HG02610 (cell line): ENCODE measurements around the gene TOP2A.
"Not testable (repeated sequence)": the region's sequence is repeated elsewhere in the genome, so short reads cannot be mapped to it uniquely, and the experiment has no call there.

Experiments
- ATAC-seq: cut with Tn5 transposase; IDR thresholded peaks from one replicate; pipeline ENCODE4 v1.9.1; 2021; ENCODE audit warnings: mild to moderate bottlenecking, moderate library complexity; ENCODE audit not compliant: unreplicated experiment

Gene TOP2A

DNA sequence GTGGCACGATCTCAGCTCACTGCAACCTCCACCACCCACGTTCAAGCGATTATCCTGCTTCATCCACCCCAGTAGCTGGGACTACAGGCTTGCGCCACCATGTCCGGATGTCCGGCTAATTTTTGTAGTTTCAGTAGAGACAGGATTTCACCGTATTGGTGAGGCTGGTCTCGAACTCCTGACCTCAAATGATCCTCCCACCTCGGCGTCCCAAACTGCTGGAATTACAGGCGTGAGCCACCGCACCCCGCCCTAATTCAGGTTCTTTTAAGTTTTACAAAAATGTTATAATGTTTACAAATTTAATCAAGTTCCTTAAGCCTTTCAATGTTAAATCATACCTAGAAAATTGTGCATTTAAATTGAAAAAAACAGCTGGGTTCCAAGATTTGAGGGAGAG is 39.9 kb downstream of the TOP2A start:
- no peak for ATAC-seq

DNA sequence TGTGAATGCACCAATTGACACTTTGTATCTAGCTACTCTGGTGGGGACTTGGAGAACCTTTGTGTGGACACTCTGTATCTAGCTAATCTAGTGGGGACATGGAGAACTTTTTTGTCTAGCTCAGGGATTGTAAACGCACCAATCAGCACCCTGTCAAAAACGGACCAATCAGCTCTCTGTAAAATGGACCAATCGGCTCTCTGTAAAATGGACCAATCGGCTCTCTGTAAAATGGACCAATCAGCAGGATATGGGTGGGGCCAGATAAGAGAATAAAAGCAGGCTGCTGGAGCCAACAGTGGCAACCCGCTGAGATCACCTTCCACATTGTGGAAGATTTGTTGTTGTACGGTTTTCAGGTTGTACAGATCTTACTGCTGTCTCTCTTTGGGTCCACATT is 41.2 kb downstream of the TOP2A start:
- ATAC-seq, result not testable (repeated sequence)

DNA sequence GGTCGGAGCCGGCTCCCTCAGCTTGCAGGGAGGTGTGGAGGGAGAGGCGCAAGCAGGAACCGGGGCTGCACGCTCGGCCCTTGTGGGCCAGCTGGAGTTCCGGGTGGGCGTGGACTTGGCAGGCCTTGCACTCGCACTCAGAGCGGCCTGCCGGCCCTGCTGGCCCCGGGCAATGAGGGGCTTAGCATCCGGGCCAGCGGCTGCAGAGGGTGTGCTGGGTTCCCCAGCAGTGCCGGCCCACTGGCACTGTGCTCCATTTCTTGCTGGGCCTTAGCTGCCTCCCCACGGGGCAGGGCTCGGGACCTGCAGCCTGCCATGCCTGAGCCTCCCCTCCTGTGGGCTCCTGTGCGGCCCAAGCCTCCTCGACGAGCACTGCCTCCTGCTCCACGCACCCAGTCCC is 41.9 kb downstream of the TOP2A start:
- ATAC-seq, result not testable (repeated sequence)

DNA sequence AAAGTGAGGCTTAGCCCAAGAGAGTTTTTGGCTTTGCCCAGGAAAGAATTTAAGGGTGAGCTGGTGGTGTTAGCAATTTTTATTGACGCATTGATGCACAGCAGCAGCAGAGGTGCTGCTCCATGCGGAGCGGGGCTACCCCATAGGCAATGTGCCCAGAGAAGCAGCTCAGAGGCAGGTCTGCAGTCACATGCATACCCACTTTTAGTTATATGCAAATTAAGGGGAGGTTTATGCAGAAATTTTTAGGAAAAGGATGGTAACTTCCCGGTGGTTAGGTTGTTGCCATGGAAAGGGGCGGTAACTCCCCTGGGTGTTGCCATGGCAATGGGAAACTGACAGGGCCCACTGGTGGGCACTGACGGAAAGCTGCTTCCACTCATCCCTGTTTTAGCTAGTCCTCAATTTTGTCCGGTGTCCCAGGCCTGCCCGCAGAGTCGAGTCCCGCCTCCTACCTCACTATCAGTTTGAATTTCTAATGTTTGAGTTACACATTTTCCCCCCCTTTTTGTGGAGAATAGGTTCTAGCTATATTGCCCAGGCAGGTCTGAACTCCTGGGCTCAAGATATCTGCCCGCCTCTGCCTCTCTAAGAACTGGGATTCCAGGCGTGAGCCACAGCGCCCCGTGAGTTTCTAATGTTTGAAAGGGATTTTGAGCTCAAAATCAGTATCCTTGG is 42.7 kb downstream of the TOP2A start:
- ATAC-seq, result no peak

DNA sequence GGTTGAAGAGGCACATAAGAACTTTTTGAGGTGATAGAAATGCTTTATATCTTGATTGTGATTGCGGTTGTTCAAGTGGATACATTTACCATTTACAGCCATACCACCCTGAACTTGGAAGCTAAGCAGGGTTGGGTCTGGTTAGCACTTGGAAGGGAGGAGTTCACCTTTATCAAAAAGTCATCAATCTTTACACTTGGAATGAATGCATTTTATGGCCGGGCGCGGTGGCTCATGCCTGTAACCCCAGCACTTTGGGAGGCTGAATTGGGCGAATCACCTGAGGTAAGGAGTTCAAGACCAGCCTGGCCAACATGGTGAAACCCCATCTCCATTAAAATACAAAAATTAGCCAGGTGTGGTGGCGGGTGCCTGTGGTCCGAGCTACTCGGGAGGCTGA is 43.7 kb downstream of the TOP2A start:
- ATAC-seq, result no peak

DNA sequence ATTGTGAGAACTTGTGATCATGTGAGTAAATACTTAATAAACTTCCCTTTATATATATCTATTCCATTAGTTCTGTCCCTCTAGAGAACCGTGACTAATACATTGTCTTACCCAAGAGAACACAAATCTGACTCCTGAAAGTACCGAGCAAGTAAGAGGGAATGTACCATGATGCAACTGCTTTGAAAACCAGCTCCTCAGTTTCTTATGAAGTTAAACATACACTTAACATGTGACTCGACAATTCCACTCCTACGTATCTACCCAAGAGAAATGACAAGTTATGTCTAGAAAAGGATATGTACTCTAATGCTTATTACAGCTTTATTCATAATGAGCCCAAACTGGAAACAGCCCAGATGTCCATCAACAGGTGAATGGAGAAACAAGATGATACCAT is 44.4 kb downstream of the TOP2A start:
- no peak for ATAC-seq

DNA sequence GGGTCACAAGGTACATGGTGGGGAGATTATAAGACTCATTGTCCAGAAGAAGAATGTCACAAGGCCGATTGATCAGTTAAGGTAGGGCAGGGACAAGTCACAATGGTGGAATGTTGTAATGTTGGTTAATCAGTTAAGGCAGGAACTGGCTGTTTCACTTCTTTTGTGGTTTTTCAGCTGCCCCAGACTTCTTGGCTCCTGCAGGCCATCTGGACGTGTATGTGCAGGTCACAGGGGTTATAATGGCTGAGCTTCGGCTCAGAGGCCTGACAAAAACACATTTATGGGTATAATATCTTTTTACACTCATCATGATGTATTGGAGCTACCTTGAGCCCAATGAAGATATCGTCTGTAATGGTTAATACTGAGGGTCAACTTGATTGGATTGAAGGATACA is 45.1 kb downstream of the TOP2A start:
- ATAC-seq, result not testable (repeated sequence)

DNA sequence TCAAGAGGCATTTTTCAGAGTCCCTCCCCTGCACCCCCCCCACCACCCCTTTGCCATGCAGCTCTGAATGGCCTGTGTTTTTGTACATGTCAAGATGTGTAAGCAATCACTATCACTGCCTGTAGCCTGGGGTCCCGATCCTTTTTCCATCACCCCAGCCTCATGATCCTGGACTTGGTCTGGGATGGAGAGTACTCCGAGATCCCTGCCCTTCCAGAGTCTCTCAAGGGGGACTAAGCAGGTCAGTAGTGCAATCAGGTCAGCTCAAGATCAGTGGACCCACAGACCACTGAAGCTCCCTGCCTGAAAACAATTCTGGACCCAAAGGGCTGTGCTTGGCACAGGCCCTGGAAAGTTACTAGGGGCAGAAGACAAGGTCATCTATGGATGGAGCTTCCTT is 45.7 kb downstream of the TOP2A start:
- no peak for ATAC-seq

DNA sequence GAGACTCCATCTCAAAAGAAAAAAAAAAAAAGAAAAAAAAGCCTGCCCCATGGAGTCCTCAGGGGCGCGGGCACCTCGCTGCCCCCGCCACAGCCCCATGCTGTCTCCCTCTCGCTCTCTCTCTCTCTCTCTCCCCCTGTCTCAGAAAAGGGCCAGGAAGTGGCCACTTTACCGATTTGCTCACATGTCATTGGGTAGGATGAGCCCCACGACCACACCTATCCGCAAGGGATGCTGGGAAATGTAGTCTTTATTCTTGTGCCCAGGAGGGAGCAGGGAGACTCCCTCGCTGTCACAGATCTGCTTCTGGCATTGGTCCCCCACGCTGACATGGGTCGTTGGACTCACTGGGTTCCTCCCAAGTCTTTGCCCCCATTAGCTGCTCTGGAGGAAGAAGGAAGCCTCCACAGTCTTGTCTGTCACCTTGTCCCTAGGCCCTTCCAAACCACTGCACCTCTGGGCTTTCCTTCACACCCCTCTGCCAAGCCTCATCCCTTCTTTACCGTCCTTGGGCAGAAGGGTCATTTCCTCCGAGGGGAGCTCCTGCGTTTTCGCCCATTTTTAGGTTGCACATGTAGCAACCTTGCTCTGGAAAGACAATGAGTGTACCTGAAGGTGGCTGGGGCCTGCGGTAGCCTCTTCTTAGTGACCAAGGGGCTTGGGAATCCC is 46.3 kb downstream of the TOP2A start:
- ATAC-seq, result no peak

DNA sequence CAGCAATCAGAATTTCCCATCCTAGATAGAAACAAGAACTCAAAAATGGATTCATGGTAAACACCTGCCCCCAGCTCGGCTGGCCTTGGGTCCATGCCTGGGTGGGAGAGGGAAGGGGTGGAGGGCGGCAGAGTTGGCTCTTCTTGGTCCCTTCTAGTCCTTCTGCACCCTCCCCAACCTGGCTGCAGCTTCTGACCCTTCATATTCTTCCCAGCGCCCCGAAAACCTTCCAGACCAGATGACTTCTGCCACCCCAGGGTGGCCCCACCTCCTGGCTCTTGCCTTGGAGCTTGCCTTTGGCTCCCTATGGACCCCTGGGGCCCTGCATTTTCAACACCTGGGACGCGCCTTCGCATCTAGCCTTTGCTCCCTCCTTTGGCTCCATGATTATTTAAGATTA is 47.8 kb downstream of the TOP2A start:
- no peak for ATAC-seq

DNA sequence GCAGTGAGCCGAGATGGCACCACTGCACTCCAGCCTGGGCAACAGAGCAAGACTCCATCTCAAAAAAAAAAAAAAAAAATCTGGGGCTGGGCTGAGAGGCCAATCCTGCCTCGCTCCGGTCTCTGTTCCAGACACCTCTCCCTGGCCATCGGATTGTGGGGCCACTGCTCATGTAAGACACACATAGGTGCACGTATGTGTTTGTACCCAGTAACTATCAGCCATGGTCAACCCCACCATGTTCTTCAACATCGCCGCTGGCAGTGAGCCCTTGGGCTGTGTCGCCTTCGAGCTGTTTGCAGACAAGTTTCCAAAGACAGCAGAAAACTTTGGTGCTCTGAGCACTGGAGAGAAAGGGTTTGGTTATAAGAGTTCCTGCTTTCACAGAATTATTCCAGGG is 50.0 kb downstream of the TOP2A start:
- ATAC-seq, result not testable (repeated sequence)

DNA sequence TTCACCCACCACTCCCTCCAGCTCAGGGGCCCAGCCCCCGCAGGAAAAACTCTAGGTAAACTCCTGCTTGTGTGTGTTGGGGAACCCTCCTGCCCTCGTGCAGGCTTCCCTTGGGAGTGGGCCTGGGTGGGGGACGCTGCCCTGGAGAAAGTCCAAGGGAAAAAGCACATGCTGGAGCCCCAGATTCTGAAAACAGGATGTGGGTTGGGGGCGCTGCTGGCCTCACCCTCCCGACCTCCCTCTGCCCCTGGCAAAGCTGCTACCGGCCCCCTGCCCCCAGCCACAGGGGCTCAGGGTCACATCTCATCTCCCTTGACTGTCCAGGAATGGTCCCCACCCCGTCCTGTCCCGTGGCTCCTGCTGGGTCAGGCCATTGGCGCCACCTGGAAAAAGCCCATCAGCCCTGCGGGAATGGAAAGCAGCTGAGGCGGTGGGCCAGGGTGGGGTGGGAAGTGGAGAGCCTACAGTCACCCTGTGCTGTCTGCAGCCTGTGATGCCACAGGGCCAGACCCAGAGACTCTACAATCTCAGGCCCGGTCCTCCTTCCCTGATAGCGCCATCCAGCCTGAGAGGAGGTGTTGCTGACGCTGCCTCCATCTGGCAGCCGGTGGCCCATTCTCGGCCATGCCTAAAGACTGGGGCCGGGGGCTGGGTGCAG is 50.7 kb downstream of the TOP2A start:
- no peak for ATAC-seq

DNA sequence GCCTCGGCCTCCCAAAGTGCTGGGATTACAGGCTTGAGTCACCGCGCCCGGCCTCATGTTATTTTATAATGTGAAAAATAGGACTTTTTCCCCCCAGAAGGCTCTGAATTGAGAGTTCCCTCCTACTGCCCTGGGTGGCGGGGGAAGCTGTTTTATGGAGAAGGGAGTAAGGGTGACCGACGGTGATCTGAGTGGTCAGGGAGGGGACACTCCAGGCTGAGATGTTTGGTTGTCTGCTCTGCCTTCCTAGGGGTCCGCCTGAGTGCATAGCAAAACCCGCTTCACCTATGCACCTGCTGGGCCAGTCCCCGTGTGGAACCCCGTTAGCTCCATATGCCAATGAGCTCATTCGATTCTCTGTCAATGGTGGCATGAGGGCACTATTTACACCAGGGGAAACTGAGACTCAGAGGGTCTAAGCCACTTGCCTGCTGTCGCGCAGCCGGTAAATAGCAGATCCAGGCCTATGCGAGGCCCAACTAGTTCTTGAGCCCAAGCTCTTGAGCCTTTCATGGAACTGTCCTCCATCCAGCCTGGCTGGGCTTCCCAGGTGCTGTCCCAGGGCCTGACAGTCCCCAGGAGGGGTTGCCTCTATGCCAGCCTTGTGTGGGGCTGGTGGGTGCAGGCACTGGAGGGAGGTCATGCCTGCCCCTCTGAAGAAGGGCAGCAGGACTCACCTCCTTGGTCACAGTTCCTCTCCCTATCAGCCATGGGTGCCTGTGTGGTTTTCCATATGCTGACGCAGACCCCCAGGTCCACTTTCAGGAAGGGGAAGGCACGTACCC is 51.4 kb downstream of the TOP2A start:
- ATAC-seq, result no peak

DNA sequence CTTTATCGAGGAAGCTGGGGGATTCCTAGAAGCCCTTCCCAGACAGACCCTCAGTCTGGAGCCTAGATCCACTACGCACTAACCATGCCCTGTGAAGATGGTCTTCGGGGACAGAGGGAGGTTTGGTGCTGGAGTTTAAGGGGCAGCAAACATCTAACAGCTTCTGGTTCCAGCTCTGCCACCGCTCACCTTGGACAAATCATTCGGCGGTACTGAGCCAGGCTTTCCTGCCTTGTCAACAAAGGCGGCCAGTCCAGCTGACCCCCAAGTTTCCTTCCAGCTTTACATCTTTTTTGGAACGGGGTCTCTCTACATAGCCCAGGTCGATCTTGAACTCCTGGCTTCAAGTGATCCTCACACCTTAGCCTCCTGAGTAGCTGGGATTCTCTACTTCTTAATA is 52.8 kb downstream of the TOP2A start:
- no peak for ATAC-seq

DNA sequence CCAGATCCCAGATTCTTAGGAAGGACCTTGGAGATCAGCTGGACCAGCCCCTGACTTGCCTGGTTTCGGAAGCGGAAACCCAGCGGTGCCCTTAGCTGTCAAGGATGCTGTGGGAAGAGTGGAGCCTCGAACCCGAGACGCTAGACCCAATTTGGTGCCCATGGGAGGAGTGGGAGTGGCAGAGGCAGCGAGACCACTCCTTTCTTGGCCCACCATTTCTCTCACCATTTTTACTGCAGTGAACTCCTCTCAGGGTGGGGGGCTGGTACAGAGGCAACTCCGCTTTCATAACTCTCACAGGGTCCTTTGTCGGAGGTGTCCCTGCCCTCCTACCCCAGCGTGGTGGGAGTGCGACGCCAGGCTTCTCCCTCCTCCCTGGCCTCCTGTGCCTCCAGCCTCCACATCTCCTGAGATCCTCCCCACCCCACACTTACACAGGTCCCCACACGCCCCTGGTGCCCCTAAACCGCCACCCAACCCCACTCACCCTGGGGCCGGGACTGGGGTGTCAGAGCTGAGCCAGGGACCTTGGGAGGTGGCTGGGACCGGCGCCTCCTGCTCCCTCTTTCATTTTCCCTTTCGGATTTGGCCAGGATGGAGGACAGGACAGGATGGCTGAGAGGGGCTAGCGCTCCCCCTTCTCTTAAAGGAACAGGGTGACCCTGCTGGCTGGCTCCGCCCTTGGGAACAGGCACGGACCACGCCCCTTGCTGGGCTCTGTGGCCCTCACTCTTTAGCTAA is 53.4 kb downstream of the TOP2A start, which contains the start of gene GJD3:
TSS of gene GJD3 (minus strand) at position 617 of the 741 bp plus-strand sequence. CDS start 922 bp downstream, outside the sequence.
- no peak for ATAC-seq

DNA sequence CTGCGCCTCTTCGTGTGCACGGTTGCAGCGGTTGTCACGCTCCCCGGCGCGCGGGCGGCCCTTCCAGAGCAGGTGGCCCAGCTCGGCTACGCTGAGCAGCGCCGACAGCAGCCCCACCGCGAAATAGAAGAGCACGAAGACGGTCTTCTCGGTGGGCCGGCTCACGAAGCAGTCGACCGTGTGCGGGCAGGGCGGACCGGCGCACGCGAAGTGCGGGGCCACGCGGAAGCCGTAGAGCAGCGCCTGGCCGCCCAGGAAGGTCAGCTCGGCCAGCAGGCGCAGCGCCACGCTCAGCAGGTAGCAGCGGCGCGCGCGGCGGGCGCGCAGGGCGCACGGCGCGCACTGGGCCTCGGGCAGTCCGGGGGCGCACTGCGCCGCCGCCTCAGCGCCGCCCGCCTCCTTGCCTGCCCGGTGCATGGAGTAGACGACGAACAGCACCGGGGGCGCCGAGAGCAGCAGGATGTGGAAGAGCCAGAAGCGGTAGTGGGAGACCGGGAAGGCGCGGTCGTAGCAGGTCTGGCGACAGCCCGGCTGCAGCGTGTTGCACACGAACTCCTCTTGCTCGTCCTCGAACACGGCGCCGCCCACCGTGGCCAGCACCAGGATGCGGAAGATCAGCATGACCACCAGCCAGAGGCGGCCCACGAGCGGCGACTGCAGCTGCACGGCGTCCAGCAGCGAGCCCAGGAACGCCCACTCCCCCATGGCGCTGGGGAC is 54.4 kb downstream of the TOP2A start:
- peak; percentile 17 for ATAC-seq

DNA sequence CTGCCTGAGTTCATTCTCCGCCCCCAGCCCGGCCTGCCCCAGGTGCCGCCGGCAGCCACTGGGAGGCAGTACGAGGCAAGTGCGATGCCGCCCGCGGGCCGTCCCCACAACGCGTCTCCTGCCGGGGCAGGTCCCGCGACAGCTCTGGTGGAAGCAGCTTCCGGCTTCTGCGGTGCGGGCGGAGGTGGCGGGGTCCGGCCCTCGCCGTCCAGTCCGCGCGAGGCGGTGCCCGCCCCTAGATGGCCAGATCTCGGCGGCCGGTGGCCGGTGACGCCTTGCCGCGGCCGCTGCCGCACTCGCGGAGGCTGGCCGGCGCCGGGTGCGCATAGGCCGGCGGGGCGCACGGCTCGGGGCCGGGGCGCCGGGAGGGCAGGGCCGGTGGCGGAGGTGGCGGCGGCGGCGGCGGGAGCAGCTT is 55.0 kb downstream of the TOP2A start:
- ATAC-seq, result peak; percentile 75

DNA sequence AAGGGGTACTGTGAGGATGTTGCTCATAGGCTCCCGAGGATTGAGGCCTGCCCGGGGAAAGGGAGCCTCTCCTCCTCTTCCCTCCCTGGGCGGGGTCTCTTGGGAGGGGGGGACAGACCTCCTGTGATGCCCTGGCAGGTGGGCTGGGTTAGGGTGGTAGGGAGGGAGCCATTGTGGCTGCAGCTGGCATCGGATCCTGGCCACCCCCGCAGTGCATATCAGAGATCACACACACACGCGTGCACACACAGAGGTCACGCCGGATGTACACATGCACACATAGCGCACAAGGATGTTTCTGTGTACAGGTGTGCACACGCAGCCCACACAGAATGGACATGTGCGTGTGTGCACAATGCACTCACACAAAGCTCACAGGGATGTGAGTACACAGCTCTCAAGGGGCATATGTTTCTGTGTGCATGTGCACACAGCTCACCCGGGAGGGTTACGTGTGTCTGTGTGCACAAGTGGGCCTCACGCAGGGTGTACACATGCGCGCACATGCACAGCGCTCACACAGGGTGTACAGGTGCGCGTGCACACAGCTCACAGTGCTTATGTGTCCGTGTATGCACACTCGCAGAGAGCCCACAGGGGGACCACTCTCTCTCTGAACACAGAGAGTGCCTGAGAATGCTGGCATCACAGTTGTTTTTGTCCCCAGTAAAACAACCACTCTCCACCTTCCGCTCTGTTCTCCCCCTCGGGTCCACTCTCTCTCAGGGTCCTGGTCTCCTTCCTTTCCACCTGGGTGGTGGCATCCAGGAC is 55.6 kb downstream of the TOP2A start:
- ATAC-seq, result peak; percentile 14
